ENCODE measurements around the gene ALG6. TPM values are rescaled to one million over a fixed set of nuclear protein-coding genes. Genes with fewer than 3 reads are reported as not detected.
"Not testable (repeated sequence)": the region's sequence is repeated elsewhere in the genome, so short reads cannot be mapped to it uniquely, and the experiment has no call there.

ALG6 gene
- total RNA-seq, 1 donor = 14.5 TPM

DNA sequence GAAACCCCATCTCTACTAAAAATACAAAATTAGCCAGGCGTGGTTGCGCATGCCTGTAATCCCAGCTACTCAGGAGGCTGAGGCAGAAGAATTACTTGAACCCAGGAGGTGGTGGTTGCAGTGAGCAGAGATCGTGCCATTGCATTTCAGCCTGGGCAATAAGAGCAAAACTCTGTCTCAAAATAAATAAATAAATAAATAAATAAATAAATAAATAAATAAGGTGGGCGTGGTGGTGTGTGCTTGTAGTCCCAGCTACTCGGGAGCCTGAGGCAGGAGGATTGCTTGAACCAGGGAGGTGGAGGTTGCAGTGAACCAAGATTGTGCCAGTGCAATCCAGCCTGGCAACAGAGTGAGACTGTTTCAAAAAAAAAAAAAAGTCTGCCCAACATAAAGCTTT is 101.3 kb downstream of the ALG6 start:
- not testable (repeated sequence) for H3K9me3 ChIP-seq (ENCODE audit: low read depth, low read length); H3K27me3 ChIP-seq (ENCODE audit: insufficient read depth, low read length); H3K4me3 ChIP-seq (ENCODE audit: low read length)
- peaks cover 13% of the 10 kb centered on the region for H3K4me1 ChIP-seq (ENCODE audit: insufficient read depth, low read length)

DNA sequence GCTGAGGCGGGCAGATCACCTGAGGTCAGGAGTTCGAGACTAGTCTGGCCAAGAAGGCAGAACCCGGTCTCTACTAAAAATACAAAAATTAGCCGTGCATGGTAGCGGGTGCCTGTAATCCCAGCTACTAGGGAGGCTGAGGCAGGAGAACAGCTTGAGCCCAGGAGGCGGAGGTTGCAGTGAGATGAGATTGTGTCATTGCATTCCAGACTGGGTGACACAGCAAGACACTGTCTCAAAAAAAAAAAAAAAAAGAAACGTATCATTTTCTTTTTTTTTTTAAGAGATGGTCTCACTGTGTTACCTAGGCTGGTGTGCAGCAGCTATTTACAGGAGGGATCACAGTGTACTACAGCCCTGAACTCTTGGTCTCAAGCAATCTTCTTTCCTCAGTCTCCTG is 108.3 kb downstream of the ALG6 start:
- Histone ChIP-seq H3K9me3 (ENCODE audit: low read depth, low read length) (no peaks in the 10 kb centered on the region), H3K4me3 (ENCODE audit: low read length) (no peak overlapping the region), H3K27me3 (ENCODE audit: insufficient read depth, low read length) (no peaks in the 10 kb centered on the region), H3K4me1 (ENCODE audit: insufficient read depth, low read length) (no peaks in the 10 kb centered on the region)

DNA sequence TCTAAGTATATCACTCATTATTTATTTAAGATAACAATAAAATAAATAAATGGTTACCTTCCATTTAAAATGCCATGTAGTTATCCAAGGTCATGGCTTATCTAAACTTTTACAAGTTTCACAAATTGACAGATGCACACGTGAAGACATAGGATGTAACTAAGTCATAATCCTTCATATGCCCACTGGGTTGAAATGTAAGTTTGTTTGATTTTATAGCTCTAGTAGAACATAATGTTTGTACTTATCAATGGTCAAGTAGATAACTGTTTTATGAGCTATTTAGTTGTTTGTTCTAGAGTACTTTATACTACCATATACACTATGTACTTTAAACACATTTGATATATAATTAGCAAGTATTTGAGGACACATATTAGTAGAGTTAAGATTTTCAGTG is 112.6 kb downstream of the ALG6 start:
- H3K4me3 ChIP-seq (ENCODE audit: low read length) = no peak overlapping the region
- H3K27me3 ChIP-seq (ENCODE audit: insufficient read depth, low read length) = no peaks in the 10 kb centered on the region
- H3K9me3 ChIP-seq (ENCODE audit: low read depth, low read length) = no peaks in the 10 kb centered on the region
- H3K4me1 ChIP-seq (ENCODE audit: insufficient read depth, low read length) = no peaks in the 10 kb centered on the region

DNA sequence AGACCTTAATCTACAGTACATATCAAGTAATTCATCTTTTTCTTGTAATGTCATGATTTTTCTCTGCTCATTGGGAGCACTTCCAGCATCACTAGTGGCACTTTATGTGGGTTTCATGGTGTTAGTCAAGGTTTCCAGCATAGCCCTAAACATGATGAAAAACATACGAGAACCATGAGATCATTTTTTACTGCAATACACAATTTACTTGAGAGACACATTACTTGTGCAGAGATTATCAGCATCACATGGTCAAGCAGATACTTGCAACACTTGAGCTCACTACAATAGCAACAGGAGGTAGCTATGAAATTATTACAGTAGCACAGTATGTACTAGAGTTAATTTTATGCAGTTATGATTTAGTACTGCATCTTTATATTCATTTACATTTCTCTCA is 119.2 kb downstream of the ALG6 start:
- no peak overlapping the region for H3K4me3 ChIP-seq (ENCODE audit: low read length)
- no peaks in the 10 kb centered on the region for H3K27me3 ChIP-seq (ENCODE audit: insufficient read depth, low read length)
- no peaks in the 10 kb centered on the region for H3K9me3 ChIP-seq (ENCODE audit: low read depth, low read length)
- H3K4me1 ChIP-seq (ENCODE audit: insufficient read depth, low read length) = no peaks in the 10 kb centered on the region

DNA sequence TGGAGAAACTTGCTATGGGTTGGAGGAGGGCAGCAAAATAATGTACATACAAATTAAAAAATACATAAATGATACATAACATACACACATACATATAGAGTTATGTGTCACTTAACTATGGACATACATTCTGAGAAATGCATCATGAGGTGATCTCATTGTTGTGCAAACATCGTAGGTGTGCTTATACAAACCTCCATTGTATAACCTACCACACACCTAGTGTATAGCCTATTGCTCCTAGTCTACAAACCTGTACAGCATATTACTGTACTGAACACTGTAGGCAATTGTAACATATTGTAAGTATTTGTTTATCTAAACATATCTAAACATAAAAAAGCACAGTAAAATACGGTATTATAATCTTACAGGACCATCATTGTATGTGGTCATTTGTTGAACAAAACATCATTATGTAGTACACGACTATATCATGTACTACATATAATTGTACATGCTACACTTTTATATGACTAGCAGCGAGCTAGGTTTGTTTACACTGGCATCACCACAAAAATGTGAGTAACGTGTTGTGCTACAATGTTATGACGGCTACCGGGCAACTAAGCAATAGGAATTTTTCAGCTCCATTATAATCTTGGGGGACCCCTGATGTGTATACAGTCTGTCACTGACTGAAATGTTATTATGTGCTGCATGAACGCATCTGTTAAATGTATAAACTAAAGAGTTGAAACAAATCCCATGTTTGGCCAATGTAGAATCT is 120.1 kb downstream of the ALG6 start:
- Histone ChIP-seq H3K4me3 (ENCODE audit: low read length) (no peak overlapping the region), H3K9me3 (ENCODE audit: low read depth, low read length) (no peaks in the 10 kb centered on the region), H3K27me3 (ENCODE audit: insufficient read depth, low read length) (no peaks in the 10 kb centered on the region), H3K4me1 (ENCODE audit: insufficient read depth, low read length) (no peaks in the 10 kb centered on the region)

Other genes with a start within 250 kb of the ALG6 start
- gene FOXD3, start 45.1 kb upstream of the ALG6 start, total RNA-seq = not detected
- gene ITGB3BP, start 155.6 kb downstream of the ALG6 start, total RNA-seq = 11.2 TPM
- gene EFCAB7, start 155.9 kb downstream of the ALG6 start, total RNA-seq = 6.0 TPM
- gene PGM1, start 225.8 kb downstream of the ALG6 start, total RNA-seq = 12.8 TPM

Data from mononuclear cell (primary cell).